HG03196 (cell line): ENCODE results near the gene FBXL17.

Experiments
- ATAC-seq: cut with Tn5 transposase; IDR thresholded peaks from one replicate; pipeline ENCODE4 v1.9.1; 2021; ENCODE audit not compliant: unreplicated experiment

Gene FBXL17

DNA sequence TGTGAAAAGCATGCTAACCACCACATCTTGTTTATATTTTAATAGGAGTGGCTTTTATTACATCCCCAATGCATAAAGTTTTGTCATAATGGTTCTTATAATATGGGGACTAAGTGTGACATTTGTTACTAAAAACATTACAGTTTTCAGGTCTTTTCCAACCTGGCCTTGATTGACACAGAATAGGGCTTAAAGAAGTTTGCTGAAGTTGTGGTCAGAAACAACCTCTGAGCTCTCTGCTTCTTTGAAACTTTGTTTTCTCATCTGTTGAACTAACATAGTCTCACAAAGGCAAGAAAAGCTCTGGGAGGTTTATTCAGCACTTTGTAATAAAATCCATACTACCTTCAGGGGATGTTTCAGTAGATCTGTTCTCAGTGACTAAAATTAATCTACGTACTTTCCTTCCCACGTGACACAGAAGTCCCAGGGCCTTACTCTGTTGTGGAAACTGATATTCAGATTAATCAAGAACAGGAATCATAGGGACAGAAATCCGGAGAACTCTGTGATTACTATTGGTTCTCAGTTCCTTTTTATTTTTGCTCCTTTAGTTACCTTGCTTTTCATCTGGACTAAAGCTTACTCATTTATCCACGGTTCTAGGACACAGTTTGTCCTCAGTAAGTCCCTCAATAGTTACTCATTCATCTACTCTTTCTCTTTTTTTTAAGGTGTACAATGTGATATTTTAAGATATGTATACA is 422.2 kb downstream of the FBXL17 start:
- no peak for ATAC-seq

DNA sequence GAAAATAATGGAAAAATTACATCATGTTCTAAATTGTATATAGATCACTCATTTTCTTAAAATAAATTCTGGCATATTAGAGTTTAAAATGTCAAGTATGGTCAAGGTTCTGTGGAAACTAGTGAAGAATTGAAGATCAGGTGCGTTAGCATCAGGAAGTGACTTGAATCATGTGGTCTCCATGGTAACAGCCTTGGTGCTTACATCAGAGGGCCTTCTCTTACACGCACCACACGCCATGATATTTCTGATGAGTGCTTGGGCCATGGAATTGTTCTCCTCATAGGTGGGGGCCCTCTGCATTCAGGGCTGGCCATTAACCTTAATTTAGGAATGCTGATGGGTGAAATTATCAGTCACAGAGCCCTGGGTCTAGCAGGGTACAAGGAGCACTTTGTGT is 423.0 kb downstream of the FBXL17 start:
- ATAC-seq, result no peak

DNA sequence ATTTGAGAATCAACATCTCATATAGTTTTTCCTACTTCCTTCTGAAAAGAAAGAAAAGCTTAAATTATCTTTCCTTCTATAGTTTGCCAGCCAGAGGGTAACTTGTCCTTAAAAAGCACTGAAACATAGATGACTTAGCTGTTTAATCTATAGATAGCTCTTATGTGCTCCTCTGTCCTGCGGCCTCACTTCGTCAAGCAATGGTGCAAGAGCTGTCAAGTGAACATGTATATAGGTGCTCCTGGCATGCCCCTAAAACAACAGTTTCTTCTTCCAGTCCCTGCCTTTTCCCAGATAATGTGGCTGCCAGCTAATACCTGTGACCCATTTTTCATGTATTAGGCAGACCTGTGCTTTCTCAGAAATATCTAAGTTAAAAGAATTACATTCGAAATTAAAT is 423.5 kb downstream of the FBXL17 start:
- ATAC-seq, result no peak

DNA sequence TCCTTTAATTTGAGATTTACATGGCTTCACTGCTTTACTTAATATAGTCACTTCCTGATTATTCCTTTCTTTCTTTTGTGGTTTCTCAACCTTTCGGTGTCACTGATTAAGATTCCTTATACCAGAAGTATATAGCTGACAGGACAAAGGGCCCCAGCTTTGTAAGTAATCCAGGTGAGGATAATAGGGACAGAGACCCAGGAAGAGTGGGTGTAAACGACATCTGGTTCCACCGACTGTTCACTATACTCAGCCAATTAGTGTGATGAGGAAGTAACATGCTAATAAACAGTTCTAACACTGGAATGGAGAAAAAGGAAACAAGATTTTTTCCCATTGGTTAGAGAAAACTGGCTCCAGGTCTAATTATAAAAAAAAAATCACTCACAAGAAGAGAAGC is 424.8 kb downstream of the FBXL17 start:
- ATAC-seq, result no peak

DNA sequence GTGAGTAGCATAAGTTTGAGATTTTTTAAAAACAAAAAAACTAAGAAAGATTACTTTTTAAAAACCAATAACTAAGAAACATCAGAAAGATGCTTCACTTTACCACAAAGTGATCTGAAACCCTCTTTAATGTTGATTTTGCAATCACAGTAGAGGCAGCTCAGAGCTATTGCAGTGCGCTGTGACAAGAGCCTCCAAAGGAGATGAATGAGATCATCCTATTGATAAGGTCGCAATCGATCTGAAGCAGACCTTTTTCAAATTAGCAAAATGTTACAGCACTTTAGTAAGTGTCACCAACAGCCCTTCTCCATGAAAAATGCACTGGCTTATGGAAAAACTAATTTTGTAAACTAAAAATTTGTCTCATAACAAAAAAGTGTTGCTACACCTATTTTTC is 426.6 kb downstream of the FBXL17 start:
- no peak for ATAC-seq

DNA sequence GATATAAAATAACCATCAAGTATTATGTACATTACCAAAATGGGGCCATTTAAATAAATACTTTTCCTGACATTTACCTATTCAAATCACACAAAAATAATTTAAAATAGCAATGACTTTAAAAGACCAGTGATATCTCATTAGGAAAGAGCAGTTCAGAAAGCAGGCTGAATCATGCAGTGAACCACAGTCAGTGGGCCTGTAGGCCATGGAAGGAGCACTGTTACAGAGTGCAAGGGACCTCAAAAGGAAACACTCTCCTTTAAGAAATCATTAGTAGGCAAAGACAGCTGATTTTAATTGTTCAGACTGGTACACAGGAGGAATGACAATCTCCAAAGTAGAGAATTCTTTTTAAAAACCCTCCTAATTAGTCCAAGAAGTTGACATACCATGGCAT is 427.6 kb downstream of the FBXL17 start:
- no peak for ATAC-seq

DNA sequence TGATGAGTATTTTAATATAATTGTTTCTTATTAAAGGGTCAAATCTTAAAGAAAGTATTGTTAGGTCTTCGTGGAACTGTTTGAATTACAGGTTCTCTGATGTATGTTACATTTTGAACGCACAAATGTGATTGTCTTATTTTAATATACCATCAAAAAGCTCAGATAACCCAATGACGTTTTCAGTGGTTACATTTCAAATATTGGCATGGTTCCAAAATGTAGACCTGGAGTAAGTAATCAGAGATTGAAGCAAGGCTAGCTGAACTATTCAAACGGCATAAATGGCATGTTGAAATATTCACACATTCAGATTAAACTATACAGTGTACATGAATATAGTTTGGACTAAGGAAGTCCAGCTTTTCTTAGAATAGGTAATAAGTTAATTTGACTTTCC is 429.4 kb downstream of the FBXL17 start:
- ATAC-seq, result no peak

DNA sequence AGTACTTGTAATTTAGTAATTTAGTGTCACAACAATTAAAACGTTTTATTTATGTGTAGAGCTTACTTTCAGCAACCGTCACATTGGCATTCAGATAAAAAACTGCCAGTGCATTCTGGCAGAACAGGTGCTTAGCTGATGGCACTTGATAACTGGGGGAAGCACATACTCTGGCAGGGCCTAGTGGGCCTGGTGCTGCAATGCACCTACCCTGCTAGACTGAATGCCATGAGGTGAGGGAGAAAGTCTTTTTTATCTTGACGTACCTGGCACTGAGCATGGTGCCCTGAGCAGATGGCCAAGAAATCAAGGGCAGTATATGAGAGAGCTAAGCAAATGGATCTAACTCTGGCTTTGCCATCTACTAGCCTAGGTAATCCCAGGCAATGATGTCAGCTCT is 430.6 kb downstream of the FBXL17 start:
- no peak for ATAC-seq

DNA sequence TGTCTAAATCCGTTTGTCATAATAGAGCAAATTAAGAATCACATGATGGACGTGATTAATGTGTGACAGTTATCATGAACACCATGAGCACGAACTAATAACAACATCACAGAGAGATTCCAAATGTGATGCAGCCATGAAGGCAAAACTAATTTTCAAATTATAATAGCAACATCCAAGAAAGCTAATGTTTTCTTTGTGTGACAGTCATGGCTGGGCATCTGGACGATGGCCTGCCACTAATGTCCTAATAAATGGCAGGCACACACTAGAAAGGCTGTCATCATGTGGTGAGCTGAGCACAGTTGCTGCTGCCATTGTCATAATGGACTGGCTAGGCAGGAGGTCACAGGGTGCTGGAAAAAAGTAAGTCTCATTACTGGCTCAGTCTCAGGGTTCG is 431.1 kb downstream of the FBXL17 start:
- no peak for ATAC-seq

DNA sequence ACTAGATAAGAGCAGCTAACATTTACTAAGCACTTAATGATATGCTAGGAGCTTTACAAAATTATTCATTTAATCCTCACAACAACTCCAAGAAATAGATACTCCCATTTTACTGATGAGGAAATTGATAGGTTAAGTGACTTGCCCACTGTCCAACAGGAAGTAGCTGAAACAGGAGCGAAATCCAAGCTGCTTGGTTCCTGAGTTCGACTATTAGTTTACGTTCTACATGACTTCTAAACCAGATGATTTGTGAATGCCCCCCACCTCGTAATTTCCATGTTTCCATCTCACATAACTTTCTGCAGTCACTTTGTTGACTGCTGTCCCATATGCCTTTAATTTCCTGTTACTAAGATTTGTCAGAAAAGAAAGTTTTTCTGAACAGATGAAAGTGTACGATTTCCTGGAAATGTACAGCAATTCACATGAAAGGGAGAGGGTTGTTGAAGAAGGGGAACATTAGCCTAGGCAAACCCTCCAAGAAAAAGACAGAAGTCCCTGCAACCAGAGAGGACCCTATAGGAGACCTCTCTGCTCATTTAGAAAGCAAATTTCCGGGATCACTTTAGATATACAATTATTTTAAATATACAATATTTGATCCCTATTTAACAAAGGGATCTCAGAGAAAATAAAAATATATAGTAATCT is 432.1 kb downstream of the FBXL17 start:
- no peak for ATAC-seq

DNA sequence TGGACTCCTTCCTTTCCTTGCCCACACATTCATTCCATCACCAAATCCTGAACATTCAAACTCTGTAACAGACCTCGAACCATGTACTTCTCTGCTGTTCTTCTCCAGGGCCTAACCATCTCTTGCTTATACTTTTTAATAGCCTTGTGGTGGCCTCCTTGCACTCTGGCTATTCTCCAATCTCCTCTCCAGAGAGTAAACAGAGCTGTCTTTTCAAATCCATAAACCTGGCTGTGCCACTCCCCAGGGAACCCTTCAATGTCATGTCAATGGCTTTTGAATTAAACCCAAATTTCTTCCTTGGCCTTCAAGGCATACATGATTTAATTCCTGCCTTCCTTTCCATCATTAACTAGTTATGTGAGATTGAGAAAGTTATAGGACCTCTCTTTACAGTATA is 433.5 kb downstream of the FBXL17 start:
- no peak for ATAC-seq

DNA sequence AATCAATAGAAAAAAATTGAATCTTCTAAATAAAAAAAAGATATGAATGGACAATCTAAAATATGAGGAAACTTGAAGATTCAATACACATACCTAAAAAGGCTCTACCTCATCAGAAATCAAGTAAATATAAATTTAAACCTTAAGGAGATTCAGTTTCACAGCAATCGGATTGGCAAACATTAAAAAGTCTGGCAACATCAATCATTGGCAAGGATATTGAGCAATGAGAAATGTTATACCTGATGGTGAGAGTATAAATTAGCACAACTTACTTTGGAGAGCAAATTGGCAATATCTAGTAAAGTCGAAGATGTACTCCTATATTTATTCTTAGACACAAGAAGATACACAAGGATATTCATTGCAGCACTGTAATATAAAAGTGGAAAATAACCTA is 436.8 kb downstream of the FBXL17 start:
- no peak for ATAC-seq

DNA sequence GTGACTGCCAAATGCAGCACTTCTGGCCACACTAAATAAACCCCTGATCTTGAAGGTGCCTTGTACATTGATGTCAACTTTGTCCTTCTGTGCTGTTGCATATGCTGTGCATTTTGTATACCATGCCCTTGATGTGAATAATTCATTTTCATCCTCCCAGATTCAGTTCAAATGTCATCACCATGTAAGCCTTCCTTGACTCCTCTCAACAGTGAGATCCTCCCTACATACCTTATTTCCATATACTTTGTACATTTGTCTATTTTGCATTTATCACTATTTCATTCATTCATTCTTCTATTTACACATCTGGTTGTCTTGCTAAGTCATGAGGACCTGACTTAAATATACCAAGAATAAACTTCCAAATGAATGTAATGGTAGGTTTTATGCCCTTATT is 438.0 kb downstream of the FBXL17 start:
- ATAC-seq, result no peak

DNA sequence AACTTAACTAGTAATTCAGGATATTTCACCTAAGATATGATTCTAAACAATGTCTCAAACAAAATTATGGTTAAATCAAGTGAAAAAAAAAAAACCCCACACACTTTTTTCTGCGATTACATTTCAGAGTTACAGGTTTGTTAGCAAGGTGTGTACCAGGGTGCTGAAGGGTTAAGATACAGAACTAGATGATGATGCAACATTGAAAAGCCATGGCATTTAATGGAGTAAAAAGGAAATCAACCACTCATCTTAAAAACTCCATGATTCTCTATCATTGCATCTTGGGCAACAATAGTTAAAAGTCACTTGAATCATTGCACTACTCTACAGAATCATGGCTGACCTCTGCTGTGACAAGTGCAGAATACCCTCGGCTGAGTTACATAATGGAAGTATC is 440.9 kb downstream of the FBXL17 start:
- ATAC-seq, result no peak

DNA sequence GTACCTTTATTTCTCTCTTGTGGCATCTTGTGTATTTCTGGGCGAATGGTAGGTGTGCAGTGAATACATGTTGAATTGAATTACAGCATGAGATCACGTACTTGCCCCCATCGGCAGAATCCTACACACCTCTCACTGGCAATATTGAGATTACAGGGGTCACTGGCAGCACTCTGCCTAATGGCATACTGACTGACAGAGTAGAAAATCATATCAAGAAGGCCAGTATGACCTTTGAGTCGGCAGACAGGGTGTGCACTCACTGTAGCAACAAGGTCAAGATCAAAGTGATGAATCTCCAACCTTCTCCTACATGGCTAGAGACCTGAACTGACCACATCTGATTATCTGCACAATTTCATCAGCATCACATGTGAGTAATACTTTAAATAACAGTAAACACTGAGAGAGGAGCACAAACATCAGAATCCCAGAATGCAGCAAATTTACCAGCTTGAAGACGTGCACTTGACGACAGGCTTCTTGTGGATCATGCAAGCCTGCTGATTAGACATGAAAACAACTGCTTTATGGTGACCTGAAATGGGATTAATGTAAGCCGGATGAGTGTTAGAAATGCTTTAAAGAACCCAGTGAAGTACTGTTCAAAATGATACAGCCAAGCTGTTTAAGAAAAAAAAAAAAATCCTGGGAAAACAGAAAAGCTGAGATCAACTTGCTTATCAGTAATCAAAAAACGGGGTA is 444.1 kb downstream of the FBXL17 start:
- ATAC-seq, result no peak

DNA sequence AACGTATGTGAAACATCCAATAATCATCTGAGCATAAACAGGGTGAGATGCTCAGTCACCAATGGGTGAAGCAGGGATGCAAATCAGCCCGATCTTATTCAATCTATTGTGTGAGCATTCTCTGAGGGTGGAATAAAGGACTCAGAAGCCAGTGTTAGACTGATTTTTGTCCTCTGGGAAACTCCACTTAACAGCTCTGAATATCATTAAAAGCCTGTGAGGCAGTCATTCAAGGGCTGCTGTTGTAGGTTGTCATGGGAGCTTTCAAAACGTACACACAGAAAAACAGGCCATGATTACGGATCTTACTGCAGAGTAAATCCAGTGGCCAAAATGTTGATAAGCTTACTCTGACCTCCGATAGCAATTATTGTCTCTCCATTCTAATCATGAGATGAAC is 444.7 kb downstream of the FBXL17 start:
- no peak for ATAC-seq

DNA sequence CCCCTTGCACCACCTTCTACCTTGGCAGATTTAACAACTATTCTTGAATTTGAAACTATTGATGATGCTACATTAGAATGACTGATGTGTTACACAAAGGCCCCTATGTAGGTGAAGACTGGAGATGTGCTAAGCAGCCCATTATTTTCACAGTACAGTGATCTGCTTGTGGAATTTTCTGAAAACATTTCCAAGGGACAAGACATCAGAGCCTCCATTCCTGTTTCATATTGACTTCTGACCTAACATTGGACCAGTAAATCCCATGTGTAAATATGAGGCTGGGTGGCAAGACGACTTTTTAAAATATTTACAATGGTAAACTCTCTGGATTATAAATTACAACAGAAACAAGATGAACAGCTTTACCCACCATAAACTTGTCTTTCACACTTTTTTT is 445.4 kb downstream of the FBXL17 start:
- no peak for ATAC-seq

DNA sequence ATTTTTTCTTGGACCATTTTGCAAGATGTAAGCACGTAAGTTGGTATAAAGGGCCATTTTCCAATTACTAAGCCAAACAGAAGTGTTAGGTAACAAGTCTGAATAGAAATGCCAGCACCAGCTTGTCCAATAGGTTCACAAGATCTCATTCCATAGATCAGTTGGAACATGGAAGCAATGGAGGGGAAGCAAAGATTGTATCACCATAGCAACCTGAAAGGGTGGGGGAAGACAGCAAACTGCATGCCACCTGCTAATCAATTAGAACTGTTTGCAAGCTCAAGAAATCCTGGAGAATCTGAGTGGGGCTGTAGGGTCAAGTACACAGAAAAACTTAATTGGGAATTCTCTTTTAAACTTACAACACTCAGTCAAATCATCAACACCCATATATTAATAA is 446.3 kb downstream of the FBXL17 start:
- ATAC-seq, result no peak

DNA sequence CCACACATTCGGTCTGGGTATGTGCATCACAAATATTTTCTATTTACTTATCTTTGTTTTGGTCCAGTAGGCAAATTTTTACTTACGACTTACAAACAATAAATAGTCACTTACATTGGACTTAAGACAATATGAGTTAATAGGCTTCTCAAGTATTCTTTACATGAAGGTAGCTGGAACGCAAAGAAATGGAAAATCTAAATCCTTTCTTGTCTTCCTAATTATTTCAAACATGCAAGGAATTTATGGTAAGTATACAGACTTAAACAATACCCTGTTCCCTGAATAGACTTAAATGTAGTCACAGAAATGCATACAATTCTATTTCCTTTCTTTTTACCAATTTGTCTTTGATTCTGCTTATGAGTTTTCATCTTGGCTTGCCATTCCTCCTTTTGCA is 448.6 kb downstream of the FBXL17 start:
- no peak for ATAC-seq

DNA sequence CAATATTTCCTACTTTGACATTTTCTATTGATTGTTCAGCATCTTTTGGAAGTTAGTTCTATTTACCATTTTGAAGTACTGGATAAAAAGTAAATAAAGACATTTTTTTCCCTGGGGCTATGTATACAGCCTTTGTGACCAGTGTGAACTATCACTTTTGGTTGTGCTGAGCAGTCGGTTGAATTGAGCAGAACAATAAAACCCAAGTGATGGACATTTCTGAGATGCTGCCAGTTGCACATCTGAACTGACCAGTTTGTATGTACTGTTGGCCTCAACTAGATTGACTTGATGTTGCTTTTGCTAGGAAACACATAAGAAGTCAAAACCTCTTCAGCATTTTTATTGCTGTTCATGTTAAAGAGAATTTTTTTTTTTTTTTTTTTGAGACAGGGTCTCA is 451.0 kb downstream of the FBXL17 start:
- no peak for ATAC-seq

DNA sequence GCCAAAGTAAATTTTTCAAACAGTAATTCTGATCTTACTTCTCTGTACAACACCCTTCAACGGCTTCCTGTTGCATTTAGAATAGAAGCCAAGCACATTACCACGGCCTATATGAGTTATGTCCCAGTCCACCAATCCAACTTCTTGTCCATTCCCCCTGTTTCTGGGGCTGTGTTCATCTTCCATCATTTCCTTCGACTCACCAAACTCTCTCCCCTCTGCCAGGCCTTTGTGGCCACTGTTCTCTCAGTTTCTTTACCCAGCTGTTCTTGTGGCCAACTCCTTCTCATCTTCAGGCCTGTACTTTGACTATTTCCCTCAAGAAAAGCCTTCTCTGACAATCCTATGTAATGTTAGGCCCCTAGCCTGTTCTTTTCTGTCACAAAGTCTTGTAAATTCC is 451.8 kb downstream of the FBXL17 start:
- no peak for ATAC-seq

DNA sequence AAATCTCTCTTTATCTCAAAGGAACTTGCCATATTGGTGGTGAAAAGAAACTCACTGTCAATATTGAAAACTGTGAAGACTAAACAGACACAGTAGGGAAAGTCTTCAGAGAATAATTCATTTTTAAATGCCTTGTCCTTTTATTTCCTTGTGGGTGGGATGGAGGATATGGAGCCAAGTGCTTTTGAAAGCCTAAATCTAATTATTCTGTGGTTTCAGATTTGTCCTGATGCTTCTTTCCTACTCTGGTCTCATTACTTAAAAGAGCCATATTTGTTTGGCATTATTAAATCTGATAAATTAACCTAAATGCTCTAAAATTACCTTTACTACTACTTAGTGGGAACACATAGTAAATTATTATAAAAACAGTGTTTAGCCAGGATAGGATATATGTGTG is 452.8 kb downstream of the FBXL17 start:
- no peak for ATAC-seq
